H9 (cell line): ENCODE measurements around the gene BHLHA9. TPM values are rescaled to one million over a fixed set of nuclear protein-coding genes. Genes with fewer than 3 reads are reported as not detected.
A peak's percentile ranks its signal among the peaks of the same experiment; 100 is the strongest.

Experiments used
- DNase-seq: peaks from one replicate; pipeline ENCODE4 v3.0.0-alpha.2; 2017
- H2AFZ ChIP-seq: one replicate; pipeline ENCODE4 v1.6.1; 2013; ENCODE audit warnings: mild to moderate bottlenecking, low read length, control low read depth, moderate library complexity
- H2AK5ac ChIP-seq: 2 replicates; pipeline ENCODE4 v1.6.1; 2013; ENCODE audit warnings: low read length, control low read depth, mixed read lengths; ENCODE audit not compliant: insufficient read length
- H2BK120ac ChIP-seq: one replicate; pipeline ENCODE4 v1.6.1; 2013; ENCODE audit warnings: low read depth, mild to moderate bottlenecking, low read length, control low read depth, inconsistent platforms; ENCODE audit not compliant: poor library complexity, severe bottlenecking
- H2BK12ac ChIP-seq: 2 replicates; pipeline ENCODE4 v1.6.1; 2013; ENCODE audit warnings: low read length, control low read depth, mixed read lengths, low read depth; ENCODE audit not compliant: insufficient read length
- H2BK15ac ChIP-seq: 2 replicates; pipeline ENCODE4 v1.6.1; 2013; ENCODE audit warnings: low read depth, low read length, control low read depth
- H2BK20ac ChIP-seq: one replicate; pipeline ENCODE4 v1.6.1; 2013; ENCODE audit warnings: low read depth, mild to moderate bottlenecking, low read length, control low read depth, inconsistent platforms; ENCODE audit not compliant: poor library complexity, severe bottlenecking
- H2BK5ac ChIP-seq: 2 replicates; pipeline ENCODE4 v1.6.1; 2013; ENCODE audit warnings: low read length, control low read depth, mixed read lengths; ENCODE audit not compliant: insufficient read length
- H3K14ac ChIP-seq: 2 replicates; pipeline ENCODE4 v1.6.1; 2013; ENCODE audit warnings: low read length, control low read depth; ENCODE audit not compliant: insufficient read depth
- H3K18ac ChIP-seq: 2 replicates; pipeline ENCODE4 v1.6.1; 2013; ENCODE audit warnings: low read depth, mild to moderate bottlenecking, mixed read lengths, low read length, control low read depth; ENCODE audit not compliant: insufficient read length
- H3K23ac ChIP-seq: 2 replicates; pipeline ENCODE4 v1.6.1; 2013; ENCODE audit warnings: low read length, control low read depth, mixed read lengths, low read depth; ENCODE audit not compliant: insufficient read length
- H3K23me2 ChIP-seq: 2 replicates; pipeline ENCODE4 v1.6.1; 2013; ENCODE audit warnings: low read depth, mild to moderate bottlenecking, mixed read lengths, low read length, control low read depth; ENCODE audit not compliant: insufficient read length, poor library complexity, severe bottlenecking
- H3K27ac ChIP-seq: 2 replicates; pipeline ENCODE4 v1.5.1; 2013; ENCODE audit warnings: low read length, control low read depth, mixed read lengths, low read depth; ENCODE audit not compliant: insufficient read length
- H3K27me3 ChIP-seq: 2 replicates; pipeline ENCODE4 v1.6.1; 2013; ENCODE audit warnings: low read length, control low read depth, inconsistent platforms; ENCODE audit not compliant: insufficient read depth
- H3K4ac ChIP-seq: 2 replicates; pipeline ENCODE4 v1.6.1; 2013; ENCODE audit warnings: low read depth, mild to moderate bottlenecking, control low read depth, inconsistent platforms, low read length, moderate library complexity
- H3K4me1 ChIP-seq: 2 replicates; pipeline ENCODE4 v1.6.1; 2013; ENCODE audit warnings: low read length, control low read depth, inconsistent platforms; ENCODE audit not compliant: insufficient read depth
- H3K4me2 ChIP-seq: 2 replicates; pipeline ENCODE4 v1.6.1; 2013; ENCODE audit warnings: low read length, control low read depth, mixed read lengths; ENCODE audit not compliant: insufficient read length, insufficient read depth
- H3K56ac ChIP-seq: 2 replicates; pipeline ENCODE4 v1.6.1; 2013; ENCODE audit warnings: low read depth, mild to moderate bottlenecking, mixed read lengths, low read length, control low read depth; ENCODE audit not compliant: insufficient read length
- H3K79me1 ChIP-seq: 2 replicates; pipeline ENCODE4 v1.6.1; 2013; ENCODE audit warnings: low read depth, mild to moderate bottlenecking, moderate library complexity, low read length, control low read depth, inconsistent platforms; ENCODE audit not compliant: insufficient read depth, poor library complexity, severe bottlenecking
- H3K79me2 ChIP-seq: 2 replicates; pipeline ENCODE4 v1.6.1; 2013; ENCODE audit warnings: low read length, control low read depth, inconsistent platforms; ENCODE audit not compliant: insufficient read depth
- H3K9ac ChIP-seq: 2 replicates; pipeline ENCODE4 v1.6.1; 2013; ENCODE audit warnings: low read length, control low read depth, mixed read lengths; ENCODE audit not compliant: insufficient read length; ENCODE audit errors: extremely low read depth
- H3K9me3 ChIP-seq: one replicate; pipeline ENCODE4 v1.6.1; 2013; ENCODE audit warnings: low read depth, low read length, inconsistent platforms; ENCODE audit not compliant: control insufficient read depth
- H3T11ph ChIP-seq: one replicate; pipeline ENCODE4 v1.6.1; 2013; ENCODE audit warnings: mild to moderate bottlenecking, low read length, control low read depth, inconsistent platforms
- H4K20me1 ChIP-seq: one replicate; pipeline ENCODE4 v1.6.1; 2013; ENCODE audit not compliant: control insufficient read depth, insufficient read length, insufficient read depth
- H4K5ac ChIP-seq: 2 replicates; pipeline ENCODE4 v1.6.1; 2013; ENCODE audit warnings: low read depth, mild to moderate bottlenecking, mixed read lengths, low read length, control low read depth; ENCODE audit not compliant: insufficient read length
- H4K8ac ChIP-seq: replicated peaks from 2 replicates; pipeline ENCODE4 v1.6.1; 2013; ENCODE audit warnings: low read length, control low read depth, mixed read lengths, low read depth; ENCODE audit not compliant: insufficient read length
- H4K91ac ChIP-seq: 2 replicates; pipeline ENCODE4 v1.6.1; 2013; ENCODE audit warnings: low read depth, mild to moderate bottlenecking, moderate library complexity, mixed read lengths, low read length, control low read depth; ENCODE audit not compliant: insufficient read length
- H3K27ac Mint-ChIP-seq, 3 experiments: 2 replicates in 2 of 3; 3 replicates in 1 of 3; pipeline ENCODE4 v1.8.0; 2020 to 2021; ENCODE audit warnings: mixed read lengths in 3 of 3, mild to moderate bottlenecking in 1 of 3, moderate library complexity in 1 of 3
- H3K27me3 Mint-ChIP-seq: 2 replicates; pipeline ENCODE4 v1.8.0; 2021; ENCODE audit warnings: low read depth, mild to moderate bottlenecking, moderate library complexity, mixed read lengths
- H3K36me3 Mint-ChIP-seq, 3 experiments: 2 replicates in 2 of 3; 3 replicates in 1 of 3; pipeline ENCODE4 v1.8.0; 2020 to 2021; ENCODE audit warnings: low read depth in 3 of 3, mixed read lengths in 3 of 3; ENCODE audit not compliant: insufficient read depth in 1 of 3
- H3K4me1 Mint-ChIP-seq, 2 experiments: 2 replicates each; pipeline ENCODE4 v1.8.0; 2020; ENCODE audit warnings: mixed read lengths in 2 of 2
- H3K4me3 Mint-ChIP-seq, 2 experiments: 2 replicates in 1 of 2; 3 replicates in 1 of 2; pipeline ENCODE4 v1.8.0; 2020 to 2021; ENCODE audit warnings: mild to moderate bottlenecking in 2 of 2, mixed read lengths in 2 of 2, moderate library complexity in 1 of 2
- H3K9me3 Mint-ChIP-seq, 2 experiments: 2 replicates in 1 of 2; 3 replicates in 1 of 2; pipeline ENCODE4 v1.8.0; 2020; ENCODE audit warnings: mild to moderate bottlenecking in 2 of 2, mixed read lengths in 2 of 2, moderate library complexity in 1 of 2
- CTCF ChIP-seq: fragments of 200-600 bp; sonication (generic); conservative IDR thresholded peaks from 3 replicates; pipeline ENCODE4 v1.8.0; 2021; ENCODE audit warnings: antibody characterized with exemption, mild to moderate bottlenecking
- WGBS: extraction: QIAGEN DNeasy Blood & Tissue Kit; methylation state at CpG from one replicate; pipeline ENCODE4 v1.1.7; 2013; ENCODE audit warnings: missing lambda C conversion rate, low lambda C conversion rate, mixed read lengths; ENCODE audit not compliant: insufficient read length; ENCODE audit errors: extremely low coverage; 5-methylcytosine and 5-hydroxymethylcytosine counted together
- total RNA-seq: library from RNA; stranded (reverse); gene quantifications from 2 replicates; pipeline ENCODE4 v1.2.1, GENCODE V29; 2021

The BHLHA9 gene
- total RNA-seq, 1 experiment from 2014 or later, result not detected

DNA sequence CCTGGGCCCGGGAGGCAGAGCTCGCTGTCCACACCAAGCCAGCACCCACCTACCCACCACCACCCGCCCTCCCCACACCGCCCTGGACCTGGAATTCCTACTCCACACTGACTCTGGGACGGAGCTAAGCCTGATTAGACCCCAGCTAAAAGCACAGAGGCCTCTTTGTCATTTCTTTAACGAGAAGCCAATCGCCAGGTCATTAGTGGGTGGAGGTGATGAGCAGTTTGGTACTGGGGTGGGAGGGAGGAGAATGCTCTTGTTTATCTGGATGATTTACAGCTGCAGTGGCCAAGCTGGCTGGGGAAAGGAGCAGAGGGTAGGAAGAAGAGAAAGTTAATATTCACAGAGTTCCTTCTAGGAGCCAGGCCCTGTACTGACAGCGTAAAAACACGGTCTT, 6.0 kb upstream of the BHLHA9 start:
- Histone ChIP-seq H3K4me2 (no peak overlapping the region), H3K9me3 (no peaks in the 10 kb centered on the region), H3K4me1 (0 out of 2 replicates have a peak, but pooled peaks cover 3% of the 10 kb centered on the region), H2BK120ac (no peak overlapping the region), H3K27ac (no peak overlapping the region), H3K9ac (no peak overlapping the region), H3K23ac (no peak overlapping the region), H2AK5ac (no peak overlapping the region), H4K91ac (no peak overlapping the region), H2BK20ac (no peak overlapping the region), H3K56ac (no peak overlapping the region), H3K79me1 (no peaks in the 10 kb centered on the region), H3K4ac (no peak overlapping the region), H2BK12ac (no peak overlapping the region), H2BK5ac (no peak overlapping the region), H3K27me3 (no peaks in the 10 kb centered on the region; the same call in 1 of the 2 replicates), H3K23me2 (no peaks in the 10 kb centered on the region), H2AFZ (no peak overlapping the region), H3K18ac (no peak overlapping the region), H4K8ac (no peak overlapping the region), H4K20me1 (no peaks in the 10 kb centered on the region), H3K14ac (no peak overlapping the region), H2BK15ac (no peak overlapping the region), H4K5ac (no peak overlapping the region), H3K79me2 (no peaks in the 10 kb centered on the region), H3T11ph (no peak overlapping the region)
- H3K4me3 Mint-ChIP-seq, result no peak overlapping the region
- DNase-seq, result no peak
- H3K4me1 Mint-ChIP-seq, result peaks cover 6 to 9% of the 10 kb centered on the region in 2 experiments; a peak in 3 of 4 replicates
- H3K36me3 Mint-ChIP-seq, result no peaks in the 10 kb centered on the region
- H3K9me3 Mint-ChIP-seq, result no peaks in the 10 kb centered on the region
- no CpG with 5 or more reads among the region's 9 CpGs for WGBS
- H3K27me3 Mint-ChIP-seq, result peaks cover 30% of the 10 kb centered on the region
- TF ChIP-seq CTCF, result no peak
- 0 out of 7 replicates have a peak overlapping the region, but pooled peaks of 1 of the 3 experiments have one; percentile 14 for H3K27ac Mint-ChIP-seq
